Uterus (tissue), 4 donors: ENCODE data around the gene RHOT1. TPM values are rescaled to one million over a fixed set of nuclear protein-coding genes. Genes with fewer than 3 reads are reported as not detected.

ENCODE experiments used
- DNase-seq, 2 donors: peaks; one replicate each; pipeline ENCODE4 v3.0.0-alpha.2; 2019 to 2020
- H3K27ac ChIP-seq, 2 donors: fragments of 200-600 bp; sonication (generic); 1 replicate in 1 of 2; 2 replicates in 1 of 2; pipeline ENCODE4 v1.5.1; 2016 to 2018
- H3K27me3 ChIP-seq, 2 donors: fragments of 200-600 bp; sonication (generic); one replicate each; pipeline ENCODE4 v1.5.1; 2018 to 2019; ENCODE audit warnings: control low read depth in 1 of 2
- H3K36me3 ChIP-seq, 2 donors: fragments of 200-600 bp; sonication (generic); one replicate each; pipeline ENCODE4 v1.5.1; 2019; ENCODE audit warnings: control low read depth in 1 of 2
- H3K4me1 ChIP-seq, 2 donors: fragments of 200-600 bp; sonication (generic); one replicate each; pipeline ENCODE4 v1.5.1; 2018 to 2019; ENCODE audit warnings: control low read depth in 1 of 2
- H3K4me3 ChIP-seq, 2 donors: fragments of 200-600 bp; sonication (generic); 1 replicate in 1 of 2; 2 replicates in 1 of 2; pipeline ENCODE4 v1.5.1; 2018 to 2019; ENCODE audit warnings: mild to moderate bottlenecking in 1 of 2
- H3K9me3 ChIP-seq, 2 donors: fragments of 200-600 bp; sonication (generic); one replicate each; pipeline ENCODE4 v1.5.1; 2019; ENCODE audit warnings: control low read depth in 1 of 2
- CTCF ChIP-seq, 4 experiments: fragments of 200-600 bp in 2 of 4; fragments of 450-650 bp in 2 of 4; sonication (generic) in 2 of 4; IDR thresholded peaks; one replicate each; pipeline ENCODE4 v1.5.1; 2016 to 2019; ENCODE audit warnings: antibody characterized with exemption in 4 of 4, mild to moderate bottlenecking in 2 of 4, moderate library complexity in 1 of 4
- POLR2A ChIP-seq, 2 donors: fragments of 450-650 bp; IDR thresholded peaks; one replicate each; pipeline ENCODE4 v1.6.1; 2016; ENCODE audit warnings: antibody characterized with exemption in 2 of 2, mild to moderate bottlenecking in 1 of 2, moderate library complexity in 1 of 2
- intact Hi-C: fragments of 100-400 bp; cut with DNase I; formaldehyde crosslinking; loops from one replicate; pipeline ENCODE4 v1.15.1; 2023; ENCODE audit warnings: low total_unique reads
- total RNA-seq, 4 donors: library from RNA; depleted of rRNA in 3 of 4; stranded (reverse); fragments of >200 nt in 3 of 4; gene quantifications; one replicate each; pipeline versions ENCODE4 v1.1.0 to v1.2.4, GENCODE V29; 2014 to 2023
- donor health status: DM: yes; HTN: yes; CAD: no.

Gene RHOT1
- total RNA-seq, 4 donors from 2014 or later = 15.6 to 86.2 (median 53.8) TPM

- Histone ChIP-seq H3K36me3 (no peaks in the 10 kb centered on the region), H3K27me3 (no peaks in the 10 kb centered on the region), H3K27ac (peak overlapping the region; percentile 56 to 75), H3K4me1 (peaks cover 0 to 14% of the 10 kb centered on the region in 2 donors), H3K9me3 (no peaks in the 10 kb centered on the region), H3K4me3 (peak overlapping the region; percentile 46 to 81)
- intact Hi-C loops = no loop called here
- no peak for DNase-seq
- no peak for TF ChIP-seq CTCF (IDR thresholded peaks at IDR 0.05)
Observed at GRCh38 chr17:32266051-32266388, 123.7 kb downstream of the RHOT1 start.

GRCh38 chr17:32266389-32267301 is 124.3 kb downstream of the RHOT1 start:
- H3K9me3 ChIP-seq = no peaks in the 10 kb centered on the region
- no peak for DNase-seq
- no peaks in the 10 kb centered on the region for H3K36me3 ChIP-seq
- H3K4me3 ChIP-seq = peak overlapping the region; percentile 46 to 81
- intact Hi-C loops = no loop called here
- peaks cover 0 to 14% of the 10 kb centered on the region in 2 donors for H3K4me1 ChIP-seq
- H3K27ac ChIP-seq = peak overlapping the region; percentile 56 to 75
- no peaks in the 10 kb centered on the region for H3K27me3 ChIP-seq
- TF ChIP-seq CTCF (IDR thresholded peaks at IDR 0.05) (no peak), POLR2A (IDR thresholded peaks at IDR 0.05) (no peak)

GRCh38 chr17:32267690-32268205 is 125.4 kb downstream of the RHOT1 start:
- no peaks in the 10 kb centered on the region for H3K27me3 ChIP-seq
- H3K27ac ChIP-seq = no peak overlapping the region
- DNase-seq = no peak
- intact Hi-C loops = no loop called here
- H3K4me3 ChIP-seq = no peak overlapping the region
- H3K36me3 ChIP-seq = no peaks in the 10 kb centered on the region
- no peaks in the 10 kb centered on the region for H3K9me3 ChIP-seq
- TF ChIP-seq CTCF (IDR thresholded peaks at IDR 0.05) (no peak), POLR2A (IDR thresholded peaks at IDR 0.05) (no peak)
- peaks cover 0 to 14% of the 10 kb centered on the region in 2 donors for H3K4me1 ChIP-seq

- Histone ChIP-seq H3K4me1 (peaks cover 0 to 14% of the 10 kb centered on the region in 2 donors), H3K4me3 (no peak overlapping the region), H3K27me3 (no peaks in the 10 kb centered on the region), H3K27ac (no peak overlapping the region), H3K9me3 (no peaks in the 10 kb centered on the region), H3K36me3 (no peaks in the 10 kb centered on the region)
- intact Hi-C loops = no loop called here
- DNase-seq = no peak
- TF ChIP-seq POLR2A (IDR thresholded peaks at IDR 0.05) (no peak), CTCF (IDR thresholded peaks at IDR 0.05) (no peak)
Observed at GRCh38 chr17:32268734-32269288, 126.5 kb downstream of the RHOT1 start.

GRCh38 chr17:32269377-32269776 is 127.1 kb downstream of the RHOT1 start:
- intact Hi-C loops = no loop called here
- Histone ChIP-seq H3K36me3 (no peaks in the 10 kb centered on the region), H3K27ac (no peak overlapping the region), H3K4me1 (peaks cover 0 to 14% of the 10 kb centered on the region in 2 donors), H3K4me3 (no peak overlapping the region), H3K9me3 (no peaks in the 10 kb centered on the region), H3K27me3 (no peaks in the 10 kb centered on the region)
- no peak for TF ChIP-seq CTCF (IDR thresholded peaks at IDR 0.05)
- no peak for TF ChIP-seq POLR2A (IDR thresholded peaks at IDR 0.05)
- no peak for DNase-seq
